ENCODE data around the gene LDAH.

Gene LDAH

DNA sequence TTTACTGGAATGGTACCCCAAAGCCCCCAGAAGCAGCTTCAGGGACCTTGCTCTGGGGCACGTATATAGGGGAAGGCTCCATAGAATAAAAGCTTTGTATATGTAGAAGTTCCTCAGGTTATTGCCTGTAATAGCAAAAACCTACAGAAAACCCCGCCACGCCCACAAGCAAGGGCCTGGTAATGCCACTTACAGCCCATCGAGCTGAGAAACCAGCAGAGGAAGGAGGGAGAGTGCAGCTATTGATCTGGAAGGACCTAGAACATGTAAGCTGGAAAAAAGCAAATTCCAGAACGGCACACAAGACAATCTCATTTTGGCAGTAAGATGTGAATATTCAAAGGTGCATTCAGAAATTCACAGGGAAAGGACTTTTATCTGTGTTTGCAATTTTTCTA, 187.8 kb downstream of the LDAH start:
- no peak for DNase-seq

DNA sequence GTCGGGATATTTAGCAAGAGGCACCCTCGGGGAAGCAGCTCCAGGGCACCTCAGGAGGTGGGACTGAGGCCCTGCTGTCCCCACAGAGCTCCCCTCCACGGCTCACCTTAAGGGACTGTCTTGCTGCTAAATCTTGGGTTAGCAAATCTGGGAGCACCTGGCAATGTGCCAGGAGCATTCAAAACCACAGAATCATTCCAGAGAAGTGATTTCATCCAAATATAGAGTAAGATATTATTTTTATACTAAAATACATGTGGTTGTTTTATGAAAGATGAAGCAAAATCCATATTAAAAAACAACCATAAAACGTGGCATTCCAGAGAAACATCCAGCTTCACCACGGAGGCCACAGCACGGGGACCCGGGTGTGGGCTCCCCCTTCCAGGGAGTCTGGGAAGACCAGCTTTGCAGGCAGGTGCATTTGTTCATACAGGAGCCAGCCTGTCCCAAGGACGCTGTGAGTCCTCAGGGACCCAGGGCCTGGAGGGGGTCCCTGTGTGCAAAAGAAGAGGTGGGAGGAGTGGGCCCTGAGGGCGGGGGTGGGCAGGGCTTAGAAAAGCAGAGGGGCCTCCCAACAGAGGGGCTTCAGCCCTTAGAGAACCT, 188.3 kb downstream of the LDAH start:
- DNase-seq: no peak
